GM18502 (cell line): ENCODE data around the gene VWA5B1.

Experiments used
- ATAC-seq: cut with Tn5 transposase; IDR thresholded peaks from one replicate; pipeline ENCODE4 v1.9.1; 2021; ENCODE audit warnings: mild to moderate bottlenecking; ENCODE audit not compliant: unreplicated experiment, poor library complexity

Gene VWA5B1

DNA sequence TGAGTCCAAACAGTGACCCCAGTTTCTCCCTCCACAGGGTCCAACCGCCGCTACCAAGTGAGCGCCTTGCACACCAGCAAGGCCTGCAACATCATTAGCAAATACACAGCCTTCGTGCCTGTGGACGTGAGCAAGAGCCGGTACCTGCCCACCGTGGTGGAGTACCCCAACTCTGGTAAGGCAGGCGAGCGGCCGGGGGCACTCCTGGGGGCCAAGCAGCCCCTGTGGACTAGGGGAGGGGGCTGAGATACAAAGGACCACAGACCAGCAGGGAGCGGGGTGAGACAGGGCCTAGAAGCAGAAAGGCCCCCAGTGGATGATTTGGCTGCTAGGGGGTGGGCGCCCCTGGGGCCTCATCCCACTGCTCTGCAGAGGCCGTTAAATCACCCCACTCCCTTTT lies 54.7 kb downstream of the VWA5B1 start:
- no peak for ATAC-seq

DNA sequence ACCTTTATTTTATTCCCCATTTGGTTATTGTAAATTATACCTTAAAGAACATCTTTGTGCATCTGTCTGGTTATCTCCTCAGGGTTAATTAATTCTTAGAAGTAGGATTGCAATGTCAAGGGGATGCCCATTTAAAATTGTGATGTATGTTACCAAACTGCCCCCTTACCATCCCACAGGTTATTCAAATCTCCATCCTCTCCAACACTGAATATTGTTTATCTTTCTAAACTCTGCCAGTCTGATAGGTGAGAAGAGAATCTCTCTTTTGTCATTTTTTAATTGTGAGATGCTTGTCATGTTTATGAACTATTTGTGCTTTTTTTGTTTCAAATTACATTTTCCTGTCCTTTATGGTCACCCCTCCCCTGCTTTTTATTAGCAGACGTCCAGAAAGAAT lies 55.8 kb downstream of the VWA5B1 start:
- no peak for ATAC-seq

DNA sequence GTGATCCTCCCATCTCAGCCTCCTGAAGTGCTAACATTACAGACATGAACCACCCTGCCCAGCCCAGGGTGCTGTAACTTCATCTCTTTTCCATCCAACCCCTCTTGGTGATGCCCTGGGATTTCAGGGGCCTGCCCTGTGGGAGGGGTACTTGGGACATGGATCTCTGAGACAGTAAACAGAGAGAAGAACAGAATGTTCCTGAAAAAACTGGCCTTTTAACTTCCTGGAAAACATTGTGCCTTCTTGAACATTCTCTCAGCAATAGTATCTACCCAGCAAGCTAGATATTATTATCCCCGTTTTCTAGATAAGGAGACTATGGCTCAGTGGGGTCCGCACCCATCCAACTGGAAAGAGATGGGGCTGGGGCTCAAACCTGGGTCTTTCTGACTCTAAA lies 57.0 kb downstream of the VWA5B1 start:
- ATAC-seq: no peak

DNA sequence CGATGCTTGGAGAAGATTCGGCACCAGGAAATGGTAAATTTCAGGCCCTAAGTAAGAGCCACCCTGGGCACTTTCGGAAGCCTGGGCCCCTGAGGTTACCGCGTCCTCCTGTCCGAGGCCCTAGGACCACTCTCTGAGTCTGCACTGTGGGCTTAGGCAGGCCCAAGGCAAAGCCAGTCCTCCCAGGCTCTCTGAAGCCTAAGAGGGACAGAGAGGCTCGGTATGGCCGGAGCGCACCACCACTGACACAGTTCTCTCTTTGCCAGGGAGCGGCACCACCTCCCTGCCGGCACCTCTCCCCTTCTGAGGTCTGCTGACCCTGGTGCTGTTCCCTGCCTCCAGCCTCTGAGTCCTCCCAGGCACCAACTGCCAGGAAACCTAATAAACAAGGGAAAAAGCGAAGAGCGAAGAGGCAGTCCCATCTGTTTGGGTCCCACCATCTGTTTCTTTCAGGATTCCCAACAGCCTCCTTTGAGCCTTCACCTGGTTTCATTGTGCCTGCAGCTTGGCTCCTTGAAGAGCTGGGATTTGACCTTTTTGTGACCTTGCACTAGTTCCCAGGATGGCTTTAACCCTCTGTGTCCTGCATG lies 57.7 kb downstream of the VWA5B1 start:
- no peak for ATAC-seq

DNA sequence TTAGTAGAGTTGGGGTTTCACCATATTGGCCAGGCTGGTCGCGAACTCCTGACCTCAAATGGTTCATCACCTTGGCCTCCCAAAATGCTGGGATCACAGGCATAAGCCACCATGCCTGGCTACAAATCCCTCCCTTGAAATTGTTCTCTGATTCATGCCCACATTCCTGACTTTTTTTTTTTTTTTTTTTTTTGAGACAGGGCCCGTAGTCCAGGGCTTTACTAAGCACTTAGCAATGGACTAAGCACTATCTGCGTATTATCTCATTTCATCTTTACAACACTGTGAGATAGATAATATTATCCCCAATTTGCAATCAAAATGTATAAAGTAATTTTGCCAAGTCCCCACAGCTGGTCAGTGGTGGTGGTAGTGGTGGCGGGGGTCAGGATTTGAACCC lies 58.9 kb downstream of the VWA5B1 start:
- ATAC-seq: no peak

DNA sequence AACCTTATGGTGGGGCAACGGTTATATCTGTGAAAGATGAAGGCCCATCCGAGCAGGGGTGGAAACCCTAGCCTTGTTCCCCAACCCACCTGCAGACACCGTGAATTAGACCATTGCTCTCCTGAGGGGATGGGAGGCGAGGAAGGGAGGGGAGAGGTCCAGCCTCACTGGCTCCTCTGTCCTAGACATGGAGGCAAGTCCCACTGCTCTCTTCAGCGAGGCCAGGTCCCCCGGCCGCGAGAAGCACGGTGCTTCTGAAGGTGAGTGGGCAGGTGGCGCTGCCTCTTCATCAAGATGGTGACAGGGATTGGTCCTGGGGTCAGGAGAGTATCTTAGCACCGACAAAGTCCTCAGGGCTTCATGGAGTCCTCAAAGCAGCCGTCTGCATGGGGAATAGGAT lies 59.3 kb downstream of the VWA5B1 start:
- ATAC-seq: no peak

DNA sequence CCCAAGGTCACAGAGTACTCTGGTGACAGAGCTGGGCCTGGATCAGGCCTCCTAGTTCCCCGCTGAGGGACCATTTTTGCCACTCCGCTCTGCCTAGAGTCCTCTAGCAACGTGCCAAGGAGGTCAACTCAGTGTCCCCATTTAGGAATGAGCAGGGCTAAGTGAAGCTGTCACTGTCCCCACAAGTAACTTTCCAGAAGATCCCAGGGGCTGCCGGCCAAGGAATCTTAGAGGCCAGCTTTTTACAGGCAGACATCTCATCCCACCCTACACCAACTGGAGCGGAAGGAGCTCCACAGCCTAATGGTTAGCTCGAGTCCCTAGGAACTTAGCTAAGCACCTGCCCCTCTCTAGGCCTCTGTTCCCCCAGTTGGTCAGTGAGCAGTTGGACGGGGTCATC lies 59.7 kb downstream of the VWA5B1 start:
- no peak for ATAC-seq

DNA sequence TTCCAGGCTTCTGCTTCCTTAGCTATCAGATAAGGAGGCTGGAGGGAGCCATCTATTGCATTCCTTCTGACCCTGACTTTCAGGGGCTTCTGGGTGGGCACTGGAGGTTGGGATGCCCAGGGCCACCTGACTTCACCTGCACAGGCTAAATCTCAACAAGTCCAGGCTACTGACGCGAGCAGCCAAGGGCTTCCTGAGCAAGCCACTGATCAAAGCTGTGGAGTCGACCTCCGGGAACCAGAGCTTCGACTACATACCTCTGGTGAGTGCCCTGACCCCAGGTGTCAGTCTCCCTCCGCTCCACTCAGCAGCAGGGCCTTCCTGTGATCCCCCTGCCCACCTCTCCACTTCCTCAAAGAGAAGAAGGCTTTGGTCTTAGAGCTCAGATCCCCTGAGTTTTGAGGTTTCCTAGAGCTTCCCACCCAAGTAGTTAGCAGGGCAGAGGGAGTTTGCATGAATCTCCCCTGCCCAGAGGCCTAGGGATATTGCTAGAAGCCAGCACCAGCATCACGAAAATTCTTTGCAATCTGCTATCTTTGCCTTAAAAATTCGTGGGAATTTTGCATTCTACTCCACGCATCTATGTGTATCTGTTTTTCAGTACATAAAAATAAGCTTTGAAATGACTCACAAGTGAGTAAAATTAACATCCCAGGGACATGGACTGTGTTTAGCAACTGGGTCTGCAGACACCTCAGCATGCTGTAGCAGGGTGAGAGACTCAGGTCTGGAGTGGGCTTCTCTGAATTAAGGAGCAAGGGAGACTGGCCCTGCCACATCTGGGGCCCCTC lies 61.4 kb downstream of the VWA5B1 start:
- ATAC-seq: no peak

DNA sequence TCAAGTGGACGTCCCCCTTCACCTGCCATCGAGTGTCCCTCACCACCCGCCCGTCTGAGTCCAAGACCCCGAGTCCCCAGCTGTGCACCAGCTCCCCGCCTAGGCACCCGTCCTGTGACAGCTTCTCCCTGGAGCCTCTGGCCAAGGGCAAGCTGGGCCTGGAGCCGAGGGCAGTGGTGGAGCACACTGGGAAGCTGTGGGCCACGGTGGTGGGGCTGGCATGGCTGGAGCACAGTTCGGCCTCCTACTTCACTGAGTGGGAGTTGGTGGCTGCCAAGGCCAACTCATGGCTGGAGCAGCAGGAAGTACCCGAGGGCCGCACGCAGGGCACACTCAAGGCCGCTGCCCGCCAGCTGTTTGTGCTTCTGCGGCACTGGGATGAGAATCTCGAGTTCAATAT lies 63.2 kb downstream of the VWA5B1 start:
- ATAC-seq: no peak

DNA sequence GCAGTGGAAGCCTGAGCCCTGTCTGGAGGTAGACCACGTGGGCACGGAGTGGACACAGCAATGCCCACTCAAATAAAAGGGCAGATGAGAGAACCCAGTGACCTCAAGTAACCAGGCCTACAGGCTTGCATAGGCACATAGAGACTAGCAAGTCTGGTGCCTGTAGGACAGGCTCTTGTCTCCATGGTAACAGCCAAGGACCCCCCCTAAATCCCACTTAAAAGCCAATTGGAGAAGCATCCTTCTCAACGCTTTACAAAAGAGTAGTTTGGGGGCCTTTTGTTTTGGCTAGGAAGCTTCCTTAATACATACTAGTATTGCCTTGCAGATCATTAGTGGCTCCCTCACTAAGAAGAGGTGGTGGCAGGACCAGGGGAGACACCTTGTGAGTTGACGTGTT lies 63.9 kb downstream of the VWA5B1 start:
- ATAC-seq: no peak

DNA sequence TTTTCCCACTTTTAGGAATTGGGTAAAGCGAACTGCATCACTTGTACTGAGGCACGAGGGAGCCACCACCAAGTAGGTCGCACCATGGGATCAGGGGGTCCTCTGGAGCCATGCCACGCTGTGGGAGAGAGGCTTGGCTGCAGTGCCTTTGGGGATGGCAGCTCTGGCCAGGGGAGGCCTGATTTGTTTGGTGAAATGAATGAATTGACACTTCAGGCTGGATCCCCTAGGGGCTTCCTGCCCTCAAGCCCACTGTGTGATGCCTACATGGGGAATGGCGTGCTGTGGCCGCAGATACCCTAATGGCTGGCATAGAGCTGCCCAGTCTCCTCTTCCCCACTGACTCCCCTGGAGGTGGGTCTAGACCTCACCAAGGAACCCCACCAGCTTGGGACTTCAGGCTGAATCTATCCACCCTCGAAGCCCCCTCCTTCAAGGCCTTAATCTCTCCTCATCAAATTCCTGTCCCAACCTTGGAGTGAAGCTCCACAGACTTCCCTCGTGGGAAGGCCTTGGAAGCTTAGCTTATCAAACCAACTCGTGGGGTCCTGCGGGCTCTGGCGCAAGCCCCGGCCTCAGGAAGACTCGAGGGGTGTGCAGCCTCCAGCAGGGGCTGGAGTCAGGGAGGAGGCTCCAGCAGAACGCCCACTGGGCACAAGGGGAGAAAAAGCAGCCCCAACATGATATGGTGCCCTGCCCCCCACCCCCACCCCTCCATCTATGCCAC lies 64.6 kb downstream of the VWA5B1 start:
- no peak for ATAC-seq

DNA sequence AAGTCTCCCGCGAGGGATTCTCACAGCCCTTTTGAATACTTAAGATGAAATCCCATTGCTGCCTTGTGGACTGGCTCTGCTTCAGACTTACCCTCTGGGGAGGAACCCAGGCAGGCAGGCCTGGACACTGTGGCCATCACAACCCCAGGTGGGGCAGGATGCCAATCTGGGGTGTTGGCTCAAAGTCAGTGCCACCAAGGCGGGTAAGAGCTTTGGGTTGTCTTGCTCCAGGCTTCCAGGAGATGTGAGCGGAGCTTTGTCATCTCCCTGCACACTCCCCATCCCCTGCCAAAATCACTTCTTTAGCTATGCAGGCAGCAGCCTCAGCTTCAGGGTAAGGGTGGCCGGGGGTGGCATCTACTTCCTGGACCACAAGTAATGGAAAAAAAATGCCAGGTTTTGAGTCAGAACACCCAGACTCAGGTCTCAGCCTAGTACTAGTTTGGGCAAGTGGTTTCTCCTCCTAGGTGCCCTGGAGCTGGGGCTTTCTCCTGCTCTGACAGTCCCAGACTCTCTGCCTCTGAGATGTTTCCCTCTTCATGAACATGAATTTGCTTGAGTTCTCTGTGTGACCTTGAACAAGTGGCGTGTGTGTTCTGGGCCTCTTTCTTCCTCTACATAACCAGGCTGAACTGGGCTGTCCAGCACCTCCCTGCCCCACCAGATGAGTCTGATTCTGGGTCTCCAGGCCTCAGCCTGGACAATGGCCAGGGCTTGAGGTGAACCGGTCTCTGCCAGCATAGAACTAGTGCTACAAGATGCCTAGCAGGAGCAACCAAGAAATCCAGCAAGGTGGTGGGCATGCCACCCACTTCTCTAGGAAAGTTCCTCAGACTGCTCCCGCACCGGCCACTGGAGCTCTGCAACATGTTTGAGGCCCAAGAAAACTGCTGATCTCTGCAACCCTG lies 65.4 kb downstream of the VWA5B1 start:
- ATAC-seq: no peak

DNA sequence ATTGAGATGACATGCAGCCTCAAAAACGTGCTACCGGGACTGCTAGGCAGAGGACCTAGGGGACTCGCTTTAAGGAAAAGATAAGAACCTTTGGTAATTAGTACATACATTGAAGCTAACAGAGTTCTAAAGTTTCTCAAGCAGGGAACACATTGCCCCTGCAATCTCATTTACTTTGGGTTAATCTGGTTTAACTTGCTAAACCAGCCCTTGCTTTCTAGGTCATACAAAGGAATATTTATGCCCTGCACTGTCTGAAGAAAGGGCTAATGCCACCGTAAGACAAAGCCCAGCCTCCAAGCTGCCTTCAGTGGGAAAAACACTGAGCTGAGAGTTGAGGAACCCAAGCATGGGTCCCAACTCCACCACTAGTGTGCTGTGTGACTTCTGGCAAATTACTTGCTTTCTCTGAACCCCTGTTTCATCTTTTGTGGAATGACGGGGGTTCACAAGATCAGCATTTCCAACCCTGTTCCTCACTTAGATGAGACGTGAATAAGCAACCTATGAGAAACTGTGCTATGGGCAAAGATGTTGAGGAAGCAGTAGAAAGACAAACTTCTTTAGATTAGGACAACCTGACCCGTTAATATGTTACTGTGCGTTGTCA lies 66.3 kb downstream of the VWA5B1 start:
- ATAC-seq: no peak

DNA sequence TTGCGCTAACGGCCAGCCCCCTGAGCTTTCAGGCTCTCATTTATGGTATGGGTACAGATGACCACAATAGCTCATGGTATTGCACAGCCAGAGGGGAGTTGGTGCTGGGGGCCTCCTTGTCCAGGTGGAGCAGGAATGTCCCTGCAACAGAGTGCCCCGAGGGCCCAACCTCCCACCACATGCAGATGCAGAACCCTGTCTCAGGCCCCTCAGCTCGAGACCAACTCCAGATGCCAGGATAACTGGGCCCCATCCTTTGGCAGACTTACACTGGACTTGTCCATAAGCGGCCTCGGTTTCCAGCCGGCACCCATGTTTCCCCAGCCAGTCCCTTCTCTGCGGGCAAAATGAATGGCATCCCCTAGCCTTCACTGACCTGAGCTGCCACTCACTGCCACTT lies 67.1 kb downstream of the VWA5B1 start:
- no peak for ATAC-seq

DNA sequence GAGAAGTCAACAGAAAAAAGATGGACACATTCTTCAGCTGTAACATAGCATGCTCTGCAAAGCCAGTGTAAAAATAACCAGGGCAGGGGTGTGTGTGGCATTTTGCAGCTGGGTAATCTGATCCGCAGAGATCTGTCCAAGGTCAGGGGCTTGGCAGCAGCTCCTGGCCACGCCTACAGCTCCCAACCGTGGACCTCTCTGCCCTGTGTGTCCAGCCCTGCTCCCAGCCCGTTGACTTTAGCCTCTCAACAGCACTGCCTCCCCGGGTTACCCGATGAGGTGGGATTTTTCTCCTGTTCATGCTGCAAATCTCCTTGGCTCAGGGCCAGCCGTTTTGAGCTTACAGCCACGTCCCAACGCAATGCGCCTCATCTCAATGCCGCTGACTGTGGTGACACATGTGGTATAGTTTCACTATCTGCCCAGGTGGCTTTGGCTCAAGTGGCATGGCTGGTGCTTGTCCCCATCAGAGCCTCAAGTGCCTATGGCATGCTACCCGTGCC lies 68.1 kb downstream of the VWA5B1 start:
- no peak for ATAC-seq

DNA sequence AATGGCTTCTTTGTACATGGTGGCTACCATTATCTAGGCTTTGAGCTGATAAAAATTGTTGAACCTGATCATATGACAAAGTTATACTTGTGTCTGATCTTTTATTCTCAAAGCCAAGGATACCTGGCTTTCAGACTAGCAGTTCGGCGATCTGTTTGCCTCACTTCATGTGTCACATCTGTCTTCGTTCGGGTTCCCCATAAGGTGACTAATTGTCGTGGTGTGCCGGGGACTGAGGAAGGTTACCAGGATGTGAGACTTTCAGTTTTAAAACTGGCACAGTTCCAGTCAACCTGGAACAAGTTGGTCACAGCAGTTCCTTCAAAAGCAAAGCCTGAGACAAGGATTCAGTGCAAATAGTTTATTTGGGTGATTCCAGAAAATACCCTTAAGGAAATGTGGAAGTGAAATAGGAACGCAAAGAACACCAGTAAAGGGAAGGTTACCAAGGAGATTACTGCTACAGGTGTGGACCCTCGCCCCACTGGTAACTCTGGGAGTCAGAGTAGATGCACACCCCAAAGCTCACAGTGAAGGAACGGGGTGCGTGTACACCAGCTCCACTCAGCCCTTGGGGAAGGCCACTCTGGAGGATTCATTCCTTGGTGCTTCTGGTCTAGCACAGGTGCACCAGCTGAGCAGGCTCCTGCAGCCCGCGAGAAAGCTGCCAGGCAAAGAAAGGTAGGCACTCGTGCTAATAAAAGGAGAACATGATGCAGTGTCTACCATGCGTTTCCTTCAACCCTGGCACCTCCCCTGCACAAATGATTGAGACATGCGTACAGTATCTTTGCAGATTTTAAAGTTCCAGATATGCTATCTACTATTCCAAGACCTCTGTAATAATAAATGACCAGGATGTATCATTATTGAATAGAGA lies 69.0 kb downstream of the VWA5B1 start:
- ATAC-seq: no peak

DNA sequence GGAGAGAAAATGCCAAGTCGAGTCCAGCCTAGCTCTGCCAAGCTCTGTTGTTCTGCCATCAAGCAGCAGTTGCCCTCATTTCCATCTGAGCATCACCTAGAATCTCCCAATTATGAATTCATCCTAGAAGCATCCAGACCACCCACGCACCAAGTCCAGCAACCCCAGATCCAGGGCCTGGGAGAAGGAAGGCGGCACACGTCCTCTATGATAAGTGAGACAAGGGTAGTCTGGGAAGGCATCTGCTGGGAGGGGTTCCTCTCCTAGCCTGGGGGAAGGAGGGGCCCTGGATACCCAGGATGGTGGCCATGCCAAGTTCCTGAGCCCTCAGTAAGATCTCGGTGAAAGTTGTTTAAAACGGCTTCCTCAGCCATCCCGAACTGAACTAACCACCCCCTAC lies 70.7 kb downstream of the VWA5B1 start:
- no peak for ATAC-seq

DNA sequence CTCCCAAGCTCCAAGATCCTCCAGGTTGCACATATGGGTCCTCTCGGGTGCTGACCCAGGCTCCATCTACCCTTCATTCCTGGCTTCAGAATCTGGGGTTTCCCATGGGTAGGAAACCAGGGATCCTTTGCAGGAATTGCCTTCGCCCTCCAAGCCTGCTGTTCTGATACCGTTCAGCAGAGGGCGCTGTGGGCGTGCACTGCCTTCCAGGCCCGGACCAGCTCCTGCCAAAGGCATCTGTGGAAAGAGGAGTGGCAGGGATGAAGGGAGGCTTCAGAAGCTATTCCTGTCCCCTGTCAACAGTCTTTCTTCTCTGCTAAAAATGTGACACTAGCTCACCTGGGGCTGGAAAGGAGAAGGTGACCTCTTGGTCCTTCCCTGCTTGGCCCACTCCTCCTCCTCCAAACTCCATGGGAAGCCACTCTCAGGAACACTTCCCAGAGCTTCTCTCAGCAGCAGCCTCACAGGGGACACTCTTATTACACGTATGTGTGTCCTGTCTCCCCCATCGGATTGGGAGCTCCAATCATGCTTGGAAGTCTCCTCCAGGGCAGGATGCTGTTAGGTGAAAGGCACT lies 71.2 kb downstream of the VWA5B1 start:
- no peak for ATAC-seq

DNA sequence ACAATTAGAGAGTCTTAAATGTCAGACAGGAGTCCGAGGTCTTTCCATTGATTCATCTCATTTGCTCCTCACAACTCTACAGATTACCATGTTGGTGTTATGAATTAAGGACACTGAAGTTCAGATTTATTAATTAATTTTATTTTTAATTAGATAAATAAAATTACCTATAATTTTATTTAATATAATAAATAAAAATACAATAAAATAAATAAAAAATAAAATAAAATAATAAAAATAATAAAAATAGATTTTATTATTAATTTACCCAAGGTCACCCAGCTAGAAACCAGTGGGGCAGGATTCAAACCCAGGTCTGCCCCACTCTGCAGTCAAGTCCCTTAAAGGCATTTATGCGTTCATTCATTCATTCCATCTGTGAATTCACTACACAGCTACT lies 72.2 kb downstream of the VWA5B1 start:
- ATAC-seq: no peak
